DOHH2 (cell line): ENCODE data around the gene KATNAL2.

Source experiments
- CTCF ChIP-seq: fragments of 200-600 bp; sonication (generic); IDR thresholded peaks from one replicate; pipeline ENCODE4 v1.5.1; 2014; ENCODE audit warnings: antibody characterized with exemption, mild to moderate bottlenecking, low read depth, low read length; ENCODE audit not compliant: poor library complexity, severe bottlenecking
- EZH2phosphoT487 ChIP-seq: fragments of 200-600 bp; sonication (generic); IDR thresholded peaks from 2 replicates; pipeline ENCODE4 v1.6.1; 2017; ENCODE audit warnings: borderline replicate concordance, mild to moderate bottlenecking, antibody characterized with exemption, low read length, moderate library complexity, mixed read lengths

GRCh38 chr18:47108373-47108772 lies 191.0 kb downstream of the KATNAL2 start:
- TF ChIP-seq CTCF (no peak), EZH2phosphoT487 (no peak)
